ENCODE results near the gene SOX15.
A peak's percentile ranks its signal among the peaks of the same experiment; 100 is the strongest.

SOX15 gene

GRCh38 chr17:7577327-7578199, 12.3 kb downstream of the SOX15 start:
- no peak for DNase-seq (ENCODE audit: low read depth, low spot score)

DNA sequence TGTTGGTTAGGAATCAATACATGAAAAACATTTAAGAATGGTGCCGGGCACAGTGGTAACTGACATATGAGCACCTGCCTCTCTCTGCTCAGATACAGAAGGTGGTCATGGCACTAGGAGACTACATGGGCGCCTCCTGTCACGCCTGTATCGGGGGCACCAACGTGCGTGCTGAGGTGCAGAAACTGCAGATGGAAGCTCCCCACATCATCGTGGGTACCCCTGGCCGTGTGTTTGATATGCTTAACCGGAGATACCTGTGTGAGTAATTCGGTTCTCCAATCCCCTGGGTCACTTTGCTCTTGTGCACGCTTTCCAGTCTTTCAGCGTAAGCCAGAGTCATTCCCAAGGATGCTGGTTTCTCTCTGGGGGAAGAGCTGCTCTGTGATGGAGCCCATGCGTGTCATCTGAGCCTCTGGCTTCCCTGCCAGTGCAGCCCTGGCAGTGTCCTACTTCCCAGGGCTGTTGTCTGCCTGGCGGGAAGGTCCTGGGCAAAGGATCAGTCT, 13.4 kb downstream of the SOX15 start:
- no peak for DNase-seq (ENCODE audit: low read depth, low spot score)

GRCh38 chr17:7575959-7576358, 13.9 kb downstream of the SOX15 start:
- no peak for DNase-seq (ENCODE audit: low read depth, low spot score)

- DNase-seq (ENCODE audit: low read depth, low spot score) = no peak
Observed at GRCh38 chr17:7575481-7575883, 14.4 kb downstream of the SOX15 start.

DNA sequence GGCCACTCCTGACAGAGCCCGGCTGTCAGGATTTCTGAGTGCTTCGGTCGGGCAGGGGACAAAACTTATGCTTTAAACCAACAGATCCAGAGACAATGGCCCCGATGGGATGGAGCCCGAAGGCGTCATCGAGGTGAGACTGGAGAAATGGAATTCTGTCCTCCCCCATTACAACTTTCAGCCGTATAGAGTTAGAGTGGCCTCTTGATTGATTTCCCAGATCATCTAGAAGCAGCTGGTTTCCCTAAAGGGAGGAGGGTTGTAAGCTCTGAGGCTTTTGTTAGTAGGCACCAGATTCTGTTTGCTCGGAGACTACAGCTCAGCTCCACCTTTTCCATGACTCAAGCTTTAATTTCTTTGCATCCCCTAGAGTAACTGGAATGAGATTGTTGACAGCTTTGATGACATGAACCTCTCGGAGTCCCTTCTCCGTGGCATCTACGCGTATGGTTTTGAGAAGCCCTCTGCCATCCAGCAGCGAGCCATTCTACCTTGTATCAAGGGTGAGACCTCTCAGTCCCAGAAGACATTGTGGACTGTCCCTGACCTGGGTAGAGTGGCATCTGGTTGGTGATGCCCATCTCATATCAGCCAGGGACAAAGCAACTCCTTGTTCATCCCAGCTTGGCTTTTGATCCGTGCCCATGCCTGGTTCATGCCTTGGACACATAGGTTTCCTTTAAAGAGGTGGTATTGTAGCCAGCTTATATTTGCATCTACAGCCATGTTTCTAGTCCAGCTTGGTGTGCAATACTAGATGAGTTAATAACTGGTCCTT, 15.5 kb downstream of the SOX15 start:
- DNase-seq (ENCODE audit: low read depth, low spot score) = peak; percentile 32

DNA sequence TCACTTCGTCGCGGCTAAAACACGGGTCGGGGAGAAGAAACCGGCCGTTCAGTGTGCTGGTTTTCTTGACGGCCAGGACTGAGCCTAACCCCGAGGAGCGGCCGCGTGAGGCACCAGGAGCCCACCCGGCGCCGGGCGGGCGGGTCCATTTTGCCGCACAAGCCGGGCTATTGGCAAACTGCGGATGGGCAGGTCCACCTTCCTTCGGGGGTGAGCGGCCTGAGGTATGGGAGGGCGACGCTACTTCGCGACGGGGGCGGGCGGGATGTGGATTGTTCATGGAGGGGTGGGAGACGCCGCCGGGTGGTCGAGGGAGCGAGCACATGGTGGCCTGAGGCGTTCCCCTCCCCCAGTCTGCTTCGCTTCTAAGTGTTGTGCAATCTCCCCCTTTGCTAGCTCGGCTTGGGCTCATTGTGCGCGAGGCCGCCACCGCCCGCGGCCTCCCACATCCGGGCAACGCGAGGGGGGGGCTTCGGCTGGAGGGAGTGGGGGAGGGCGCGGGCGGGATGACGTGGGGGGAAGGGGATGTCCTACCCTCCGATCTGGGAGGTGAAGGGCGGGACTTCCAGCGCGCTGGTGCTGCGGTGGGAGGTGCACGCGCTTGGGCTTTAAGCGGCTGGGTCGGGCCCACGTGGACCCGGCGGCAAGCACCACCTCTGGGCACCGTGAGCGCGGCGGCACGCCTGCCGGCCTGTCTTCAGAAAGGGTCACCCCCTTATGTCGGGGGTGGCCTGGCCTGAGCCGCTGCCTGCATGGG, 16.4 kb downstream of the SOX15 start:
- DNase-seq (ENCODE audit: low read depth, low spot score) = peak; percentile 96

DNA sequence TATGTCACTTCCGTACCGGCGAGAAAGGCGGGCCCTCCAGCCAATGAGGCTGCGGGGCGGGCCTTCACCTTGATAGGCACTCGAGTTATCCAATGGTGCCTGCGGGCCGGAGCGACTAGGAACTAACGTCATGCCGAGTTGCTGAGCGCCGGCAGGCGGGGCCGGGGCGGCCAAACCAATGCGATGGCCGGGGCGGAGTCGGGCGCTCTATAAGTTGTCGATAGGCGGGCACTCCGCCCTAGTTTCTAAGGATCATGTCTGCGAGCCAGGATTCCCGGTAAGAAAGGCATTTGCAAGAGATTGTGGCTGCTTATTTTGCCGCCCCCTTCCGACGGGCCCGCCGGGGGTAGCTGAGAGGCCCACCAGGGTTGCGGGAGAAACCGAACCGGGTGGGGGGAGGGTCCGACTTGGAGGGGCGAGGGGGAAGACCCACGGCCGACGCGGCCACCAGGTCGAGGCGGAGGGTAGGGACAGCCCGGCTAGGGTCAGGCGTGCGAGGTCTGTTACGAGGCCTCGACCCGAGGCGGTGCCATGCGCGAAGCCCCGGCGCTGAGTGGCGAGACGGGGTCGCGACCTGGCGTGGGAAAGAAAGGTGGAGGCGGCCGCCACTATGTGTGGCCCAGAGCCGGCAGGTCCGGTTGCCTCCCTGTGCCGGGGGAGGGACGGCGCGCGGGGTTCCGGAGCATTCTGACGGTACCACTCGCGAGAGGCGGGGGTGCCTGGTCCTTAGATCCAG, 17.1 kb downstream of the SOX15 start:
- peak; percentile 100 for DNase-seq (ENCODE audit: low read depth, low spot score)

- no peak for DNase-seq (ENCODE audit: low read depth, low spot score)
Observed at GRCh38 chr17:7572338-7572587, 17.6 kb downstream of the SOX15 start.

DNA sequence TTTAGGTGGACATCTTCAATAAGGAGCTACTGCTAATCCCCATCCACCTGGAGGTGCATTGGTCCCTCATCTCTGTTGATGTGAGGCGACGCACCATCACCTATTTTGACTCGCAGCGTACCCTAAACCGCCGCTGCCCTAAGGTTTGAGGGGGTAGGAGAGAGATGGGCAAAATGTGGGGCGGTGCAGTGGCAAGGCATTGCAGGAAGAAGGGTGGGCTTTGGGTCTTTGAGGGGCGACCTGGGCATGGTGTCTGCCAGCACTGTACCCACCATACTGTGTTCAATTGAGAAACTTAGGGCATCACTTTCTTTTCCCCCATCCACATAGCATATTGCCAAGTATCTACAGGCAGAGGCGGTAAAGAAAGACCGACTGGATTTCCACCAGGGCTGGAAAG, 19.5 kb downstream of the SOX15 start:
- no peak for DNase-seq (ENCODE audit: low read depth, low spot score)

GRCh38 chr17:7569571-7569970, 20.3 kb downstream of the SOX15 start:
- DNase-seq (ENCODE audit: low read depth, low spot score) = no peak

GRCh38 chr17:7563115-7563869, 26.6 kb downstream of the SOX15 start:
- no peak for DNase-seq (ENCODE audit: low read depth, low spot score)

DNA sequence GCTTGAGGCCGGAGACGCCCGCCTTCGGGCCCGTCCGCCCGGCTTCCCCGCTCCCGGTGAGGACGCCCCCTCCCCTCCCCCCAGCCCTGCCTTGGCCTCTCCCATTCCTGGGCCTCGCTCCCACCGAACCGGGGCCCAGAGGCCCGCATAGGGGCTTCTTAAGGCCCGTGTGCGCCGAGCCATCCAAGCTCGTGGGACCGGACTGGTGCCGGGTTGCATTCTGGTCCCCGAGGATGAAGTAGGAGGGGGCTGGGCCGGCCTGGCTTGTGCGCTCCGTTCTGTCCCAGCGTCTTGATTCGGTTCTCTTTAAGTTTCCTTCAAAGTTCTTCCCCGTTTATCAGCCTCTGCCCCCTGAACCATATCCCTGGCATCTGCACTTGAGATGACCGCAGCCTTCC, 27.7 kb downstream of the SOX15 start:
- DNase-seq (ENCODE audit: low read depth, low spot score) = no peak

GRCh38 chr17:7561589-7562207, 28.2 kb downstream of the SOX15 start, which contains the start of gene SENP3:
SENP3 (plus strand) TSS chr17:7561919; CDS start chr17:7563077, 1,158 bp downstream.
- peak; percentile 97 for DNase-seq (ENCODE audit: low read depth, low spot score)

- DNase-seq (ENCODE audit: low read depth, low spot score) = peak; percentile 94
Observed at GRCh38 chr17:7561028-7561575, 28.8 kb downstream of the SOX15 start.

DNA sequence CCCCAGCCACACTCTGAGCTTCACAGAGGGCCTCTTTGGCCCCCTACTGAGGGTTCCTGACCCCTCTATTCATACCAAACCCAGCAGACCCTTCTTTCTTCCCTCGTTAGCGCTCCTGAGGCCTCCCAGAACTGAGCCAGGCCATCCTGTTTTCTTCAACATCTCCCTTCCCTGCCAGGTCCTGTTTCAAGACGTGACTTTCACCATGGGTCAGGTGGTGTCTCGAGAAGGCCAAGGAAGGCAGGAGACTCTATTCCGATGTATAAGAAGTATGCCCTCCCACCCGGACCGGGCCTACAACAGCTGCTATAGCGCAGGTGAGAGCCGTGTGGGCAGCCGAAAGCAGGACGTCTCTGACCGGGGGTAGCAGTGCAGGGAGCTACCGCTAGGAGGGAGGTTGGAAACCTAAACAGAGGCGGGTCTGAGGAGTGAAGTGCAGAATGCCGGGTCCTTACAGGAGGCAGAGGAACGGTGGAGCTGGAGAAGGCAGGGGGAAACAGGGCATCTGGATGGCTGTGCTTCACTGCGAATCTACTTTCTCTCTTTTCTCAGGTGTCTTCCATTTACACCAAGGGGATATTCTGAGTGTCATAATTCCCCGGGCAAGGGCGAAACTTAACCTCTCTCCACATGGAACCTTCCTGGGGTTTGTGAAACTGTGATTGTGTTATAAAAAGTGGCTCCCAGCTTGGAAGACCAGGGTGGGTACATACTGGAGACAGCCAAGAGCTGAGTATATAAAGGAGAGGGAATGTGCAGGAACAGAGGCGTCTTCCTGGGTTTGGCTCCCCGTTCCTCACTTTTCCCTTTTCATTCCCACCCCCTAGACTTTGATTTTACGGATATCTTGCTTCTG, 29.5 kb downstream of the SOX15 start:
- DNase-seq (ENCODE audit: low read depth, low spot score) = peak; percentile 84

- DNase-seq (ENCODE audit: low read depth, low spot score) = no peak
Observed at GRCh38 chr17:7559320-7560171, 30.3 kb downstream of the SOX15 start.

- DNase-seq (ENCODE audit: low read depth, low spot score) = no peak
Observed at GRCh38 chr17:7558544-7559319, 31.2 kb downstream of the SOX15 start, which contains the start of gene TNFSF13. TNFSF13 (plus strand) TSS chr17:7558750; CDS start chr17:7559040, 290 bp downstream.
